GM21423 (cell line): ENCODE measurements around the gene HTRA2.

Experiments used
- ATAC-seq: cut with Tn5 transposase; IDR thresholded peaks from one replicate; pipeline ENCODE4 v1.9.1; 2021; ENCODE audit warnings: mild to moderate bottlenecking, moderate library complexity; ENCODE audit not compliant: unreplicated experiment

Gene HTRA2

GRCh38 chr2:74499940-74500577 lies 29.7 kb upstream of the HTRA2 start:
- no peak for ATAC-seq

DNA sequence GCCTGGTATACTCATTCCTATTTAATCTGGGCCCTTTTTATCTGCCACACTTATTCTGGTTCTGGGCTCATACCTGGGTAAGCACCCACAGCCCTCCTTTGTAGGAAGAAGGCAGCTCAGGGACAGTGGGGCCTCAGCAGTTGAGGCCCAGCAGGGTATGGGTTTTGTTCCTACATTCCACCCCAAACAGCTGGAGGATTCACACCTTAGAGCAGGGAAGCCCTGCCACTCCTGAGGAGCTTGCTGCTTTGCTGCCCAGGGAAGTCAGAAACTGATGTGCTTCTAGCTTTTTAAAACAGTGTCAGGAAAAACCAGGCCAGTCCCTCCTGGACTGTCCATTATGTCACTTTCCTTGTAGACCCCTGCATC lies 29.2 kb upstream of the HTRA2 start:
- no peak for ATAC-seq

- no peak for ATAC-seq
Observed at GRCh38 chr2:74501335-74502071, 28.2 kb upstream of the HTRA2 start.

DNA sequence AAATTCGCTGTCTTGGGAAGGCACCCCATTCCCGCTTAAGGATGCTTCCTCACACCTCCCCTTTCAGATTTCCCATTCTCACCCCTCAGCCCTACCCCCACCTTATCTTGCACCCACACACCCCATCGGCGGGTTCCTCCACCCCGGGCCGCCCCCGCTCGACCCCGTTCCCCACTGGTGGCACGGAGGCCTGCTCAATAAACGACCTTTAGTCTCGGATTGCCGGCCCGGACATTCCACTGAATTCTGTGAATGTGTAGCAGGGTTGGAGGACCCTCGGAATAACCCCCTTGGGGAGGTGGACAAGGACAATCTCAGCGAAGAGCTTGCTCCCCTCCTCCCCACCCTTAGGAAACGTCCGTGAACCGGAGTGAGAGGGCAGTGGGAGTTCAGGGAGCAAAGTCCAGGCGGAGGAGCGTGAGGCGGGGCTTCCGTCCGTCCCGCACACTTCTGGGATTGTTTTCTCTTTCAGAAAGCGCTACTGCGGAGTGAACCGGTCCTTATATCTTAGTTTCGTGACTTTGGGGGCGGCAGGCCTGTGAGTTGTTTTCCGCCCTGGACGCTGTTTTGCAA lies 27.5 kb upstream of the HTRA2 start:
- no peak for ATAC-seq

DNA sequence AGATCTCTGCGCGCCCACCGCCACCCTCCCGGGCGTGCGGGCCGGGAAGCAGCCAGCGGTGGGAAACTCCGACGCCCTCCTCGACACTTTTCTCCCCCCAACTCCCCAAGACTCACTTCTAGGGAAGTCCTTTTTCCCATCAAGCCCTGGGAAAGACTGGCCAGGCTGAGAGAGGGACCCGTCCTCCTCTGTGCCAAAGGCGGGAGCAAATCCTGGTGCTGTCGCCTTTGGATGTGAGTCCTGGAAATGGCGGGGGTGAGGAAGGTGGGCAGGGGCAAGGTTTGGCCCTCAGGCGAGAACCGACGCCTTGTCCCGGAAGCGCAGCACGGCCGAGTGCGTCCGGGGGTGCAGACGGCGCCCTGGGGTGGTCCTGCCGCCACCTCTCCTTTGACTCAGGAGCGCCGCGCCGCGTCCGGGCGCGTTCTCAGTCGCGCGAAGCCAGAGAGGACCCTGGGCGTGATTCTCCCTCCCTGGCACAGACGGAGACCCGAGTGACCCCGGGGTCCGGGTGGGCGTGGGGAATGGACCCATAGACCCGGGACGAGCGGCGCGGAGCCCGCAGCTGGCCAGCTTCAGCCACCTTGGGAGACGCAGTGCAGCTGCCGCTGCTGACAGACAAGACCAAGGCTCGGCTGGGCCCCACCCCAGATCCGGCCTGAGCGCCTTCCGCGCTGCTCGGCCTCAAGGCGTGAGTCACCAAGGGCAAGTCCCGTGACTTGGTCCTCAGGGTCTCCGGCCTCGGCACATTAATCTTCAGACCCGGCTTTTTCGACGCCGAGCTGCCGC lies 26.8 kb upstream of the HTRA2 start:
- peak; percentile 38 for ATAC-seq

- no peak for ATAC-seq
Observed at GRCh38 chr2:74503506-74504475, 25.9 kb upstream of the HTRA2 start.

GRCh38 chr2:74504591-74504990 lies 25.1 kb upstream of the HTRA2 start:
- ATAC-seq: no peak

GRCh38 chr2:74505448-74506246 lies 24.1 kb upstream of the HTRA2 start:
- ATAC-seq: no peak

DNA sequence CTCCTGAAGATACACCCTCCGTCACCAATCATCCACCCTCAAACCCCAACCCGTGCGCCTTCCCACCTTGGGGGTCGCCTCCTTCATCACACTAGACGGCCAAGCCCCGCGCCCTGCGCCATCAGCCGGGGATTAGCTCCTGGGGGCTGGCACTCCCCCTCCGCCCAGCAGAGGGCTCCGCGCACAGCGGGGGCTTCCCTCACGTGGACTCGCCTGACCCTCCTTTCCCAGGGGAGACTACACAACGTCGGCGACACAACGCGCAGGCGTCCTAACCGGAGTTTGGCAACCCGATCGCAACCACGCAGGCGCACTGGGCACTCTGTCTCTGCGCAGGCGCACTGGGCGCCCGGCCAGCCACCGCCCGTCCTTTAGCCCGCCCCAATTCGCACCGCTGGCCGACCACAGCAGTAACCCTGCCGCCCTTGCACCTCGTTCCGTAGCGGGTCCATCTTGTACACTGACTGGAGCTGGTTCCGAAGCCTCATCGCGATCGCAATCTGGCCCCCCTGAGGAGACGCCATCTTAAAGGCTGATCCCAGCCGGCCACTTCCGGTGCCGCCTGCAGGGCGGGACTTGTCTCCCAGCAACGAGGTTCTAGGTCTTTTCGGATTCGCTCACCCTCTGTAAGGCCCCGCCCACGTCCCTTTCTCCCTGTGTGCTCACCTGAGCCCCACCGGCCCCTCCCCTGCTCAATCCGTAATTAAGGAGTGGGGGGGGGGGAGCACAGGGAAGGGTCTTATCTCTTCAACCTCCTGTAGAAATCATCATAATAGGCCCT lies 22.4 kb upstream of the HTRA2 start, which contains the start of gene PCGF1:
PCGF1 (minus strand) TSS at position 551 of the 781 bp plus-strand sequence; CDS start at position 524, 27 bp downstream.
- peak; percentile 85 for ATAC-seq

DNA sequence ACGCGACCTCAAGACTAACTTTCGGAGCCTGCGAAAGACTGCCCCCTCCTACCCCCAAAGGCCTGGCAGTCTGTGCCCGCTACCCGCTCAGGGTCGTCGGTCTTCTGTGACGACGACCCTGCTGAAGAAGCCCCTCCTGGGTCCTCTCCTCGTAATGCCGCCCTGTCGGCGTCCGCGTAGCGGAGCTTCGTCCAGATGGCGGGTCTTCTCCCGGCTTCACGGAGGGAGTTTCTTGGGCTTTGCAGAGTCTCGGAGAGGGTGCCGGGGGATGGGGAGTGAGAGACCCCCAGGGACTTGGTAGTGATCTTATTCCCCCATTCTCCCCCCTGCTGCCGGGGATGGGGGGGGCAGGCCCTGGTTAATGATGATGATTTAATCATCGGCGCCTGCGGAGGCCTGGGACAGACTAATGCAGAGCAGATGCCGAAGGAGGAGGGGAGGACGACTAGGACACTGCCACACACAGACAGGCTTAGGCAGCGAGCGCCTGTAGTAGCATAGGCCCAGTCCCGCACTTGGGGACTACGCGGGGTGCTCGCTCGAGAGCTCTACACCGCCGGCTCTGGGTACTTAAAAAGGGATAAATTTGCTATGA lies 21.7 kb upstream of the HTRA2 start:
- ATAC-seq: peak; percentile 8

- ATAC-seq: no peak
Observed at GRCh38 chr2:74510272-74510671, 19.5 kb upstream of the HTRA2 start.

- ATAC-seq: no peak
Observed at GRCh38 chr2:74511104-74511989, 18.4 kb upstream of the HTRA2 start.

DNA sequence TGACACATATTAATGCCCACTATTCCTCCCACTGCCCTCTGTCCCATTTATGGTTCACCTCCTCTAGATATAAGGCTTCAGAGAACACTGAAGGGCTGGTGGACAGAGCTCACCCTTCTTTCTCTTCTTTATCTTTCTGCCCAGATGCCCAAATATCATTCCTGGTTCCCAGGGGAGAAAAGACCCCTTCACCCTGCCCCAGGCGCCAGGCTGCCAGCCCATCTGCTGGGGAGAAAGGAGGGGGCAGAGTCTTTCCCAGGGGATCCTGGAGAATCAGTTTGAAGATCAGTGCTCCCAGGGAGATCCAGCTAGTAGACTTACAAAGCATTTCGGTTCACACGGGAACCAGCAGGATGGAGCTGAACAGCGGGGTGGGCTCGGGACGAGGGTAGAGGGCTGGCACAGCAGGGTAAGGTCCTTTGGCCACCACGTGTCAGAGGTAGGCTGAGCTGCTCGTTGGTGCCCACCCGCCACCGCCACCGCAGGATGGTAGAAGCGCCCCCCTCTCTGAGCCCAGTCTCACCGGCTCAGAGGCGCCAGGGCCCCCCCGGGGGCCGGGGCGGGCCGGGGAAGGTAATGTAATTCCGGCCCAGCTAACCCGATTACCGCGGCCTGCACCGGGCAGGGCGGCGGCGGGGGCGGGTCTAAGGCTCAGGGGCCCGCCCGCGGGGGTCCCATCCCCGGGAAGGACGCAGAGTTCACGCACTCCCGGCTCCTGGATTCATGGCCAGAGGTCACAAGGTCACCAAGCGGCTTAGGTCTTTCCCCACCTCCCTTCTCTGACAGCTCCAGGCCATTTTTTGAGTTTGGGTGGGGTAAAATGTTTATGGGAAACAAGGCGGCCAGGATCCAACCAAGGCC lies 16.8 kb upstream of the HTRA2 start:
- no peak for ATAC-seq

DNA sequence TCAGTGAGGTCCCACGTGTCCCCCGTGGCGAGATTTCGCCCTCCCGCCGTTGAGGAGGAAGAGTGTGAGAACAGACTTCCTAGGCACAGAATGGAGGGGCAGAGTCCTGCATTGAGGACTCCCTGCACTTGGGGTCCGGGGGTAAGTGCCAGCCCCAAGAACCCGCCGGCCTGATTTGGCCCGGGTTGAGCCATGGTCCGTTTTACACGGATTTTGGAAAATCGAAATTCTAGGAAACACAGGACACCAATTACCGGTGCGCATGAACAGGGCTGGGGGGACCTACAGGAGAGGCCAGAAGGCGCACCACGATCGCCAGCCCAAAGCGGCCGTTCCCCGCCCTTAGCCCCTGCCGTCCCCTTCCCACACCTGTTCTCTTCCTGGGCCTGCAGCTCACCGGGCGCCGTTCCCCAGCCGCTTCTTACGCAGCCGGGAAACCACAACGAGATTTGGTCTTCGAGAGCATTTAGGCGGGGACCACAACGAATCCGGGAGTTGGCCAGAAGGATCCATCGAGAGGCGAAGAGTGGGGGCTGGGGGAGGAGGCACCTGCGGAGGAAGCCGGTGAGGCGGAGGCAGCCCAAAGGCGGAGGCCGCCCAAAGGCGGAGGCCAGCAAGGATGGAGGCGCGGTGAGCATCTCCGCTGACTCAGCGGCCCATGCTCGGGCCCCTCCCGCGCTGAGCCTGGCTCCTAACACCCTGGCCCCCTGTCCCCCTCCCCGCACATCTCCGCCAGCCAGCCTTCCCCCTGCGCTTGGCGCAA lies 15.9 kb upstream of the HTRA2 start:
- ATAC-seq: no peak

GRCh38 chr2:74514368-74515270 lies 15.1 kb upstream of the HTRA2 start, which contains the start of gene TLX2:
Gene TLX2, plus strand, starts transcription at chr2:74514450. Its CDS starts 357 bp downstream, at chr2:74514807.
- no peak for ATAC-seq
